Measurements from ENCODE around the gene CAND2.

GRCh38 chr3:12798559-12799179 is 2.2 kb downstream of the CAND2 start:
- no peak for TF ChIP-seq CTCF (IDR thresholded peaks at IDR 0.05; ENCODE audit: low read length)
- no peak for TF ChIP-seq EZH2 (IDR thresholded peaks at IDR 0.05; ENCODE audit: borderline replicate concordance, low read length)

Data from OCI-LY1 (cell line).